ENCODE data around the gene CAMK2B. TPM values are rescaled to one million over a fixed set of nuclear protein-coding genes. Genes with fewer than 3 reads are reported as not detected.
A peak's percentile ranks its signal among the peaks of the same experiment; 100 is the strongest.

Gene CAMK2B
- total RNA-seq, 1 donor from 2014 or later, result 0.17 TPM

GRCh38 chr7:44189993-44190872 lies 135.2 kb downstream of the CAMK2B start:
- Histone ChIP-seq H3K4me1 (no peaks in the 10 kb centered on the region), H3K9me3 (no peaks in the 10 kb centered on the region), H3K27ac (no peak overlapping the region), H3K36me3 (no peaks in the 10 kb centered on the region), H3K4me3 (no peak overlapping the region), H3K27me3 (no peaks in the 10 kb centered on the region)
- ATAC-seq (no peak), DNase-seq (peak; percentile 33)
- intact Hi-C loops (cut with DNase I), result no loop called here
- TF ChIP-seq CTCF (IDR thresholded peaks at IDR 0.05), result no peak

- H3K27ac ChIP-seq, result no peak within 1 kb of the TSS
- no peaks in the 10 kb centered on the region for H3K9me3 ChIP-seq
- TF ChIP-seq CTCF (IDR thresholded peaks at IDR 0.05), result no peak
- no peak for ATAC-seq
- H3K27me3 ChIP-seq, result no peaks in the 10 kb centered on the region
- no peaks in the 10 kb centered on the region for H3K4me1 ChIP-seq
- intact Hi-C loops (cut with DNase I), result no loop called here
- H3K36me3 ChIP-seq, result no peaks in the 10 kb centered on the region
- DNase-seq, result peak; percentile 43
- no peak within 1 kb of the TSS for H3K4me3 ChIP-seq
These were observed 136.0 kb downstream of the CAMK2B start, which contains the start of gene GCK for GRCh38 chr7:44189286-44189992. GCK (minus strand) TSS chr7:44189439; CDS start chr7:44188953, 486 bp downstream.

- intact Hi-C loops (cut with DNase I), result no loop called here
- Histone ChIP-seq H3K4me1 (no peaks in the 10 kb centered on the region), H3K4me3 (no peak overlapping the region), H3K9me3 (no peaks in the 10 kb centered on the region), H3K27me3 (no peaks in the 10 kb centered on the region), H3K27ac (no peak overlapping the region), H3K36me3 (no peaks in the 10 kb centered on the region)
- no peak for ATAC-seq
- peak; percentile 40 for DNase-seq
- TF ChIP-seq CTCF (IDR thresholded peaks at IDR 0.05), result no peak
These were observed 136.7 kb downstream of the CAMK2B start for GRCh38 chr7:44188480-44189225.

- H3K27me3 ChIP-seq, result no peaks in the 10 kb centered on the region
- DNase-seq (peak; percentile 55), ATAC-seq (no peak)
- H3K27ac ChIP-seq, result no peak overlapping the region
- TF ChIP-seq CTCF (IDR thresholded peaks at IDR 0.05), result no peak
- no peaks in the 10 kb centered on the region for H3K36me3 ChIP-seq
- no peaks in the 10 kb centered on the region for H3K9me3 ChIP-seq
- intact Hi-C loops (cut with DNase I), result no loop called here
- no peaks in the 10 kb centered on the region for H3K4me1 ChIP-seq
- H3K4me3 ChIP-seq, result no peak overlapping the region
These were observed 137.6 kb downstream of the CAMK2B start for GRCh38 chr7:44187636-44188416.

- Histone ChIP-seq H3K27ac (no peak overlapping the region), H3K4me1 (no peaks in the 10 kb centered on the region), H3K9me3 (no peaks in the 10 kb centered on the region), H3K4me3 (no peak overlapping the region), H3K36me3 (no peaks in the 10 kb centered on the region), H3K27me3 (no peaks in the 10 kb centered on the region)
- no peak for TF ChIP-seq CTCF (IDR thresholded peaks at IDR 0.05)
- intact Hi-C loops (cut with DNase I), result no loop called here
- ATAC-seq (no peak), DNase-seq (peak; percentile 28)
These were observed 138.7 kb downstream of the CAMK2B start for GRCh38 chr7:44186736-44187135.
